Measurements from ENCODE around the gene TNPO1. TPM values are rescaled to one million over a fixed set of nuclear protein-coding genes. Genes with fewer than 3 reads are reported as not detected.
"Not testable (repeated sequence)": the region's sequence is repeated elsewhere in the genome, so short reads cannot be mapped to it uniquely, and the experiment has no call there.

The TNPO1 gene
- total and polyA plus RNA-seq, 2 donors (not counting 1 experiment from before 2014, with no cell fraction given): 93.7 to 226 TPM

GRCh38 chr5:72934953-72935725 is 118.7 kb downstream of the TNPO1 start:
- not testable (repeated sequence) for H4K20me1 ChIP-seq (ENCODE audit: control insufficient read depth, extremely low read depth, insufficient read depth, low read length); H3K4me3 ChIP-seq (replicated peaks in 1 of 4; ENCODE audit: control extremely low read depth in 1 of 4, insufficient read depth in 1 of 4, low read depth in 3 of 4, low read length in 4 of 4); H2AFZ ChIP-seq (ENCODE audit: low read length); DNase-seq (ENCODE audit: low read depth in 2 of 2); H3K36me3 ChIP-seq (ENCODE audit: control insufficient read depth, insufficient read depth, low read length); H3K9ac ChIP-seq (ENCODE audit: insufficient read depth, low read length); H3K4me1 ChIP-seq (ENCODE audit: control insufficient read depth, extremely low read depth, insufficient read depth, low read length); H3K79me2 ChIP-seq (ENCODE audit: control insufficient read depth, insufficient read depth, low read length); H3K27me3 ChIP-seq (ENCODE audit: control insufficient read depth, insufficient read depth, low read length); H3K9me3 ChIP-seq (ENCODE audit: control insufficient read depth, insufficient read depth, low read depth, low read length); H3K27ac ChIP-seq (ENCODE audit: insufficient read depth, low read length); H3K4me2 ChIP-seq (ENCODE audit: extremely low read depth, insufficient read depth, low read length)

GRCh38 chr5:72936893-72937292 is 120.4 kb downstream of the TNPO1 start:
- H4K20me1 ChIP-seq (ENCODE audit: control insufficient read depth, extremely low read depth, insufficient read depth, low read length): no peaks in the 10 kb centered on the region
- no peak overlapping the region for H3K4me2 ChIP-seq (ENCODE audit: extremely low read depth, insufficient read depth, low read length)
- DNase-seq (ENCODE audit: low read depth in 2 of 2): no peak
- TF ChIP-seq EZH2 (IDR thresholded peaks at IDR 0.05; ENCODE audit: low read length, missing control alignments) (no peak), CTCF (conservative IDR thresholded peaks at IDR 0.05 in 1 of 2, IDR thresholded peaks at IDR 0.05 in 1 of 2; ENCODE audit: low read depth in 1 of 2, low read length in 2 of 2) (no peak)
- H3K27me3 ChIP-seq (ENCODE audit: control insufficient read depth, insufficient read depth, low read length): no peaks in the 10 kb centered on the region
- no peaks in the 10 kb centered on the region for H3K36me3 ChIP-seq (ENCODE audit: control insufficient read depth, insufficient read depth, low read length)
- H3K4me1 ChIP-seq (ENCODE audit: control insufficient read depth, extremely low read depth, insufficient read depth, low read length): no peaks in the 10 kb centered on the region
- no peak overlapping the region for H3K9ac ChIP-seq (ENCODE audit: insufficient read depth, low read length)
- H3K4me3 ChIP-seq (replicated peaks in 1 of 4; ENCODE audit: control extremely low read depth in 1 of 4, insufficient read depth in 1 of 4, low read depth in 3 of 4, low read length in 4 of 4): no peak overlapping the region
- no peaks in the 10 kb centered on the region for H3K79me2 ChIP-seq (ENCODE audit: control insufficient read depth, insufficient read depth, low read length)
- no peaks in the 10 kb centered on the region for H3K9me3 ChIP-seq (ENCODE audit: control insufficient read depth, insufficient read depth, low read depth, low read length)
- H2AFZ ChIP-seq (ENCODE audit: low read length): no peak overlapping the region
- H3K27ac ChIP-seq (ENCODE audit: insufficient read depth, low read length): no peak overlapping the region

GRCh38 chr5:72937517-72938061 is 121.1 kb downstream of the TNPO1 start:
- H3K4me3 ChIP-seq (replicated peaks in 1 of 4; ENCODE audit: control extremely low read depth in 1 of 4, insufficient read depth in 1 of 4, low read depth in 3 of 4, low read length in 4 of 4): no peak overlapping the region
- no peak overlapping the region for H3K9ac ChIP-seq (ENCODE audit: insufficient read depth, low read length)
- H3K27ac ChIP-seq (ENCODE audit: insufficient read depth, low read length): no peak overlapping the region
- H4K20me1 ChIP-seq (ENCODE audit: control insufficient read depth, extremely low read depth, insufficient read depth, low read length): no peaks in the 10 kb centered on the region
- DNase-seq (ENCODE audit: low read depth in 2 of 2): no peak
- H3K9me3 ChIP-seq (ENCODE audit: control insufficient read depth, insufficient read depth, low read depth, low read length): no peaks in the 10 kb centered on the region
- no peak for TF ChIP-seq CTCF (conservative IDR thresholded peaks at IDR 0.05 in 1 of 2, IDR thresholded peaks at IDR 0.05 in 1 of 2; ENCODE audit: low read depth in 1 of 2, low read length in 2 of 2)
- no peak for TF ChIP-seq EZH2 (IDR thresholded peaks at IDR 0.05; ENCODE audit: low read length, missing control alignments)
- H3K36me3 ChIP-seq (ENCODE audit: control insufficient read depth, insufficient read depth, low read length): no peaks in the 10 kb centered on the region
- no peaks in the 10 kb centered on the region for H3K79me2 ChIP-seq (ENCODE audit: control insufficient read depth, insufficient read depth, low read length)
- no peaks in the 10 kb centered on the region for H3K4me1 ChIP-seq (ENCODE audit: control insufficient read depth, extremely low read depth, insufficient read depth, low read length)
- no peaks in the 10 kb centered on the region for H3K27me3 ChIP-seq (ENCODE audit: control insufficient read depth, insufficient read depth, low read length)
- H3K4me2 ChIP-seq (ENCODE audit: extremely low read depth, insufficient read depth, low read length): no peak overlapping the region
- H2AFZ ChIP-seq (ENCODE audit: low read length): no peak overlapping the region
